ENCODE measurements around the gene WWOX. TPM values are rescaled to one million over a fixed set of nuclear protein-coding genes. Genes with fewer than 3 reads are reported as not detected.

The WWOX gene
- total and polyA plus RNA-seq, 4 experiments from 2014 or later = 10.4 to 23.1 (median 17.5) TPM

DNA sequence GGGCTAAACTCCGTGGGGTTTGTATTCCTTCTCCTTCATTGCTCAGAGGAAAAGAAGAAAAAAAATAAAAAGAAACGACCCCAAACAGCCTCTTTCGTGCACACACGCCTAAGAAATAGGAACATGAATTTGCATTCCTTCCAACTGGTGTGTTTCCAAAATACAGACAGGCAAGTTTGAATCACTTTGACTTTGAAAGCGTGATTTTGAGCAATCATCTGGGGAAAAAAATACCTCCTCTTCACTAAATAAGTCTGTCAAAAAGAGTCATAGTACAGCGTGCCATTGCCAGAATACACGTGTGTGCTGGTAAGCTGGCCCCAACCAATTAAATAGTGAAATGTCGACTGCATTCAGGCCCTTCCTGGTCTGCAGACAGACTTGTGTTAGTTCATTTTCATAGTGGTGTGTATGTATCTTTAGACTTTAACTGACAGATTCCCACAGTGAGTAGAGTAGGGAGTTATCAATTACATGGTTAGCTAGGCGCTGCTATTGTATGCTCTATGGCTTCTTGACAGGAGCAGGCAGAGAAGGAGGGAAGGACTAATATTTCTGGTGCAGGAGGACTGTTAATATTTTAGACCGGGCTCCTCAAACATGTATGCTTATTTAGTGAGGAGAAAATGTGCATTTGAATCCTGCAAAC, 882.8 kb downstream of the WWOX start:
- intact Hi-C loops (cut with micrococcal nuclease) = no loop called here

DNA sequence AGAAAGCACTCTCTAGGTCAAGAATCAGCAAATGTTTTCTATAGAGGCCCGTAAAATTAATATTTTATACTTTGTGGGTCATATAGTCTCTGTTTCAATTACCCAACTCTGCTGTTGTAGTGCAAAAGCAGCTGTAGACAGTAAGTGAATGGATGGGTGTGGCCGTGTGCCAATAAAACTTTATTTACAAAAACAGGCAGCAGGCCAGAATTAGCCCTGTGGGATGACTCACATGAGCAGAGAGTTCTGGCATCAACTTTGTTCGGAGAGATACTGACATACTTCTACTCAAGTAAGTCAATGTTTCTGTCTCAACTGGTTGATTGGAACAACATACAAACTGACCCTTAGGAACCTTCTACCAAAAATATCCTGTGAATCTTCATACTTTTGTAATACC, 884.9 kb downstream of the WWOX start:
- no peak for DNase-seq
- ChIA-PET POLR2A (ENCODE audit: partially characterized antibody) (no interaction called here), CTCF (ENCODE audit: partially characterized antibody) (no interaction called here)
- Histone ChIP-seq H3K9me3 (ENCODE audit: control insufficient read depth in 1 of 2, low read length in 2 of 2) (no peaks in the 10 kb centered on the region), H3K27ac (ENCODE audit: low read depth, low read length) (no peak overlapping the region), H3K36me3 (ENCODE audit: insufficient read depth, low read length) (no peaks in the 10 kb centered on the region), H3K4me1 (ENCODE audit: insufficient read depth, low read length) (no peaks in the 10 kb centered on the region), H3K27me3 (ENCODE audit: insufficient read depth, low read length) (no peaks in the 10 kb centered on the region), H3K4me3 (ENCODE audit: low read length in 2 of 2) (no peak overlapping the region)
- intact Hi-C loops (cut with micrococcal nuclease) = no loop called here
- peaks cover 0 to 12% of the 10 kb centered on the region in 2 donors for H3K36me3 Mint-ChIP-seq
- H3K27ac Mint-ChIP-seq = no peak overlapping the region
- peaks cover 0 to 7% (median 2%) of the 10 kb centered on the region in 8 donors for H3K9me3 Mint-ChIP-seq
- peaks cover 0 to 1% (median under 1%) of the 10 kb centered on the region in 4 donors for H3K4me1 Mint-ChIP-seq
- no peaks in the 10 kb centered on the region for H3K27me3 Mint-ChIP-seq
- H3K4me3 Mint-ChIP-seq = no peak overlapping the region

More for the DNA sequence above, 882.8 kb downstream of the WWOX start:
- H3K4me3 ChIP-seq (ENCODE audit: low read length in 2 of 2) = no peak overlapping the region
- no peaks in the 10 kb centered on the region for H3K36me3 ChIP-seq (ENCODE audit: insufficient read depth, low read length)
- H3K4me3 Mint-ChIP-seq = no peak overlapping the region
- H3K27ac Mint-ChIP-seq = no peak overlapping the region
- ChIA-PET CTCF (ENCODE audit: partially characterized antibody) (no interaction called here), POLR2A (ENCODE audit: partially characterized antibody) (no interaction called here)
- peaks cover 0 to 12% of the 10 kb centered on the region in 2 donors for H3K36me3 Mint-ChIP-seq
- no peaks in the 10 kb centered on the region for H3K9me3 ChIP-seq (ENCODE audit: control insufficient read depth in 1 of 2, low read length in 2 of 2)
- H3K4me1 ChIP-seq (ENCODE audit: insufficient read depth, low read length) = no peaks in the 10 kb centered on the region
- peaks cover 0 to 7% (median 2%) of the 10 kb centered on the region in 8 donors for H3K9me3 Mint-ChIP-seq
- peaks cover 0 to 1% (median 0%) of the 10 kb centered on the region in 4 donors for H3K4me1 Mint-ChIP-seq
- DNase-seq = no peak
- no peak overlapping the region for H3K27ac ChIP-seq (ENCODE audit: low read depth, low read length)
- H3K27me3 ChIP-seq (ENCODE audit: insufficient read depth, low read length) = no peaks in the 10 kb centered on the region
- H3K27me3 Mint-ChIP-seq = no peaks in the 10 kb centered on the region

DNA sequence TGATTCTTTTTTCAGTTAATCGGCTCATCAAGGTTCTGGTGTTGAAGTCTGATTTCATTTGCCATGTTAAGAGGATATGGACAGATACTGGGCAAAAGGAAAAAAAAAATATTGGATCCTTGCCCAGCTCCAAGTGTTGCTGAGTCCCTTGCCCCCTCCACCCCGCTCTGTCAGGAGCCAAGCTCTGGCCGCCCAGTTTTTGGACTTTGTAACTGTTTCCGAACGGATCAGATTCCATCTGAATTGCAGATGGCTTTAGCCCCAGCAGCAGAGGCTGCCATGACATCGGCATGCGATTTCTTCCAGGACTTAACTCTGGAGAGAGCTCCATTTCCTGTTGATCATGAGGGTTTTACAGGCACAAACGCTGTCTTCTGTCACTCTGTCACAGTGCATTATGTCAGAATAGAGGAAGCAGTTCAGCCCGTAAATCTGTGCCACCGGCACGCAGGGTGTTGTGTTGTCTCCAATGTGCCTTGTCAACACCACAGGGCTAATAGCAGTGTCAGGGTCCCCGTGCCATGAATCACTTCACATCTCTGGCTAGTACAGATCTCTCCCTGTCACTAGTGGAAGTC, 885.5 kb downstream of the WWOX start:
- H3K36me3 Mint-ChIP-seq = peaks cover 0 to 12% of the 10 kb centered on the region in 2 donors
- Histone ChIP-seq H3K27ac (ENCODE audit: low read depth, low read length) (no peak overlapping the region), H3K27me3 (ENCODE audit: insufficient read depth, low read length) (no peaks in the 10 kb centered on the region), H3K4me1 (ENCODE audit: insufficient read depth, low read length) (peaks cover under 1% of the 10 kb centered on the region), H3K36me3 (ENCODE audit: insufficient read depth, low read length) (no peaks in the 10 kb centered on the region), H3K9me3 (ENCODE audit: control insufficient read depth in 1 of 2, low read length in 2 of 2) (no peaks in the 10 kb centered on the region), H3K4me3 (ENCODE audit: low read length in 2 of 2) (no peak overlapping the region)
- CTCF ChIA-PET (ENCODE audit: partially characterized antibody) = no interaction called here
- intact Hi-C loops (cut with micrococcal nuclease) = no loop called here
- no peak overlapping the region for H3K4me3 Mint-ChIP-seq
- POLR2A ChIA-PET (ENCODE audit: partially characterized antibody) = interaction anchor here (1.0 kb wide), 1 partner anchor 38 kb away, joined by 3 read pairs; no protein-coding TSS in a partner anchor
- peaks cover 3 to 7% (median 5%) of the 10 kb centered on the region in 4 donors for H3K4me1 Mint-ChIP-seq
- H3K9me3 Mint-ChIP-seq = peaks cover 0 to 7% (median 2%) of the 10 kb centered on the region in 8 donors
- no peak for DNase-seq
- H3K27ac Mint-ChIP-seq = no peak overlapping the region
- no peaks in the 10 kb centered on the region for H3K27me3 Mint-ChIP-seq

DNA sequence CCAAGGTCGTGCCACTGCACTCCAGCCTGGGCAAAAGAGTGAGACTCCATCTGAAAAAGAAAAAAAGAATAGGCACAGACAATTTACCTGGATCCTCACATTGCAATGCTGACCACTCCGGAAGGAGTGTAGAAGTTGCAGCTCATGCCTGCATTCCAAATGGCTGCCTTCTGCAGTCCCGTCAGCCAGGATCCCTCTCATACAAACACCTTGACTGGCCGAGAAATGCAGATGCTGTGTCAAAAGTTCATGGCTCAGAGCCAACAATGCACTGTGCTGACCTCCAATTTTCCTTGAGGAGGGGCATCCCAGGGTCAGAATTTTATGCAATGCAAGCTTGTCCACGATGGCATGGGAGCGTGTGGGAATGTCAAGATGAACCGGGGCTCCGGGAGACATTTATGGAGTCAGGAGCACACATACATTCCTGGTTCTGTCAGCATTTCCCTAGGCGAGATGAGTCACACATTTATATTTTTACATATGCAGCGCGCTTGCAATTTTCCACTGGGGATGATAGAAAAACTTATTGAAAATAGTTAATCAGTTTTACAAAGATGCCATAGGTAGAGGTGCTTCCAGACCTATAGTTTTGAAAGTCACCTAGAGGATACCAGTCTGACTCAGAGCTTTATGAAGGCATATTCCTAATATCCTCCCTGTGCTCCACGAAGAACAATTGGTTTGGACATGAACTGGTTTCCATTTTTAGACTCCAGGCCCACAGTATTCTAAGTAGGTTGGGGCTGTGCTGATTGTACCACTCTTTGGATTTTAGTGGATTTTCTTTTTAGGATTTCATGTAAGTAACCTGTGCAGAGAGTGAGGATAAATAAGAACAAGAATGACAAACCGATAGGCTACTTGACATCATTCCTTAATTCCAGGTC, 886.5 kb downstream of the WWOX start:
- Histone ChIP-seq H3K9me3 (ENCODE audit: control insufficient read depth in 1 of 2, low read length in 2 of 2) (no peaks in the 10 kb centered on the region), H3K27me3 (ENCODE audit: insufficient read depth, low read length) (no peaks in the 10 kb centered on the region), H3K4me3 (ENCODE audit: low read length in 2 of 2) (no peak overlapping the region), H3K36me3 (ENCODE audit: insufficient read depth, low read length) (no peaks in the 10 kb centered on the region), H3K4me1 (ENCODE audit: insufficient read depth, low read length) (peaks cover 5% of the 10 kb centered on the region), H3K27ac (ENCODE audit: low read depth, low read length) (no peak overlapping the region)
- H3K4me1 Mint-ChIP-seq = peaks cover 3 to 10% (median 5%) of the 10 kb centered on the region in 4 donors
- H3K27ac Mint-ChIP-seq = no peak overlapping the region
- ChIA-PET POLR2A (ENCODE audit: partially characterized antibody) (interaction anchor here (1.0 kb wide), 1 partner anchor 39 kb away, joined by 3 read pairs; no protein-coding TSS in a partner anchor), CTCF (ENCODE audit: partially characterized antibody) (no interaction called here)
- H3K27me3 Mint-ChIP-seq = no peaks in the 10 kb centered on the region
- H3K9me3 Mint-ChIP-seq = peaks cover 0 to 7% (median 2%) of the 10 kb centered on the region in 8 donors
- no peak overlapping the region for H3K4me3 Mint-ChIP-seq
- no peak for DNase-seq
- intact Hi-C loops (cut with micrococcal nuclease) = no loop called here
- H3K36me3 Mint-ChIP-seq = peaks cover 0 to 12% of the 10 kb centered on the region in 2 donors

DNA sequence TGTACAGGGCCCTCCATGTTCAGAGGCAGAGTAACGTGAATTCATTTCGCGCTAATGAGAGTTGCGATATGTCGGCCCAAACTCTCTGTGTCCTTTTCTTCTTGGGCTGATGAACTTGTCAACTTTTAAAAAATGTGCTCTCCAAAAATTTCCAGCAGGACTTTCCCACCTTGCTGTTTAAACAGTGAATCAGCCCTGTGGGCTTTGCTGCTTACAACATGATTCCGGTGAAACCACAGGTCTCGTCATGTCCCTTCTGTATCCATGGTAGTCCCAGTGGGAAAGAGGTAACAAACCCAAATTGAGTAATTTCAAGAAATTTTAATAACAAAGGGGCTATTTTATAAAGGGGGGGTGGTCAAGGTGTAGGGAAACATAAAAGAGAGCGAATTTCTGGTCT, 888.2 kb downstream of the WWOX start:
- ChIA-PET POLR2A (ENCODE audit: partially characterized antibody) (no interaction called here), CTCF (ENCODE audit: partially characterized antibody) (no interaction called here)
- DNase-seq = no peak
- Mint-ChIP-seq H3K9me3 (peaks cover 0 to 7% (median 2%) of the 10 kb centered on the region in 8 donors), H3K27me3 (no peaks in the 10 kb centered on the region), H3K4me3 (no peak overlapping the region), H3K4me1 (peaks cover 3 to 10% (median 5%) of the 10 kb centered on the region in 4 donors), H3K36me3 (peaks cover 0 to 8% of the 10 kb centered on the region in 2 donors), H3K27ac (no peak overlapping the region)
- Histone ChIP-seq H3K36me3 (ENCODE audit: insufficient read depth, low read length) (no peaks in the 10 kb centered on the region), H3K27ac (ENCODE audit: low read depth, low read length) (no peak overlapping the region), H3K9me3 (ENCODE audit: control insufficient read depth in 1 of 2, low read length in 2 of 2) (no peaks in the 10 kb centered on the region), H3K4me1 (ENCODE audit: insufficient read depth, low read length) (peaks cover 5% of the 10 kb centered on the region), H3K4me3 (ENCODE audit: low read length in 2 of 2) (no peak overlapping the region), H3K27me3 (ENCODE audit: insufficient read depth, low read length) (no peaks in the 10 kb centered on the region)
- intact Hi-C loops (cut with micrococcal nuclease) = no loop called here

DNA sequence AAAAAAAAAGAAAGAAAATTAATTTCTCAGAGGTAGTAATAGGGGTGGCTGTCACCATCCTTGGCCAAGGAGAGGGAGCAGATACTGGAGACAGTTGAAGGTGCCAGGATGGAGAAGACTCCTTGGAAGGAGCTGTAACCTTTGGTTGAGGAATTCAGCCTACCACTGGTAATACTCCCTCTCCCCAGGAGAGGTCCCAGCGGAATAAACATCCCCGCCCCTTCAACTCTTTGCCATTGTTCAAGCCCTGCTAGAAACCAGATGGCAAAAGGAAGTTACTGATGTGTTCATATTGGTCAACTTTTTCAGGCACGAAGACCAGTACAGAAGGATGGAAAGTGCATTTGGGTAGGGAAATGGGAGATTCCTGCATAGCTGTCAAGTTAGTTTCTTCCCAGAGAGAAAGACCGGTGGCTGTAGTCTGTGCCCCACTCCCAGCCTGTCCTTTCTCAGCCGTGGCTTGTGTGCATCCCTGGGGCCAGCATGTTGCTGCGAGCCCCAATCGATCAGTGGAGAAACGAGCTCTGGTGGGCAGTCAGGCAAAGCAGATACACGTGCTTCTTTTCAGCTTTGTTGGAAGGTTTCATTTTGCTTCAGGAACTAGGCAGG, 889.0 kb downstream of the WWOX start:
- no peak for DNase-seq
- Histone ChIP-seq H3K9me3 (ENCODE audit: control insufficient read depth in 1 of 2, low read length in 2 of 2) (no peaks in the 10 kb centered on the region), H3K4me1 (ENCODE audit: insufficient read depth, low read length) (peaks cover 5% of the 10 kb centered on the region), H3K4me3 (ENCODE audit: low read length in 2 of 2) (no peak overlapping the region), H3K36me3 (ENCODE audit: insufficient read depth, low read length) (no peaks in the 10 kb centered on the region), H3K27ac (ENCODE audit: low read depth, low read length) (no peak overlapping the region), H3K27me3 (ENCODE audit: insufficient read depth, low read length) (no peaks in the 10 kb centered on the region)
- ChIA-PET CTCF (ENCODE audit: partially characterized antibody) (no interaction called here), POLR2A (ENCODE audit: partially characterized antibody) (no interaction called here)
- Mint-ChIP-seq H3K4me3 (no peak overlapping the region), H3K9me3 (peaks cover 0 to 3% (median 0%) of the 10 kb centered on the region in 8 donors), H3K27ac (peak overlapping the region in 1 of 7 donors; percentile 62), H3K4me1 (peaks cover 3 to 10% (median 4%) of the 10 kb centered on the region in 4 donors), H3K27me3 (no peaks in the 10 kb centered on the region), H3K36me3 (peaks cover 0 to under 1% of the 10 kb centered on the region in 2 donors)
- intact Hi-C loops (cut with micrococcal nuclease) = no loop called here

DNA sequence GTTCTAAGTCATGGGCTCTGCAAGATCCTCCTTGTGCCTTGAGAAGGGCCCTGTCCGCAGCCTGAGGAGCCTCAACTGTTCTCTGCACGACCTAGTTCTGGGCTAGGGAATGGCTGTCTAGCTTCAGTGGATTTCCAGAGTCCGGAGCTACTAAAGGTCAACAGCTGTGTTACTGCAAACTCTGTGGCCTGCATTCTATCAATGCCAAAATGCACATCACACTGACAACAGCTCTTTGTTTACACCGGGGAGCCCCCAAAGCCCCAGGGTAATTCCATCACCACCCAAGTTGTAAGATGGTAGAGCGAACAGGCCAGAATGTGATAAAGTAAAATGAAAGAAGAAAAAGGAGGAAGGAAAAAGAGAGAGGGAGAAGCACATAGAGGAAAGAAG, 890.9 kb downstream of the WWOX start:
- Mint-ChIP-seq H3K27ac (peak overlapping the region in 1 of 7 donors; percentile 54), H3K4me3 (no peak overlapping the region), H3K36me3 (no peaks in the 10 kb centered on the region), H3K9me3 (peaks cover 0 to 2% (median 0%) of the 10 kb centered on the region in 8 donors), H3K27me3 (no peaks in the 10 kb centered on the region), H3K4me1 (peaks cover 3 to 10% (median 4%) of the 10 kb centered on the region in 4 donors)
- H3K4me3 ChIP-seq (ENCODE audit: low read length in 2 of 2) = no peak overlapping the region
- ChIA-PET CTCF (ENCODE audit: partially characterized antibody) (interaction anchor here (0.7 kb wide), 1 partner anchor 14 kb away, joined by 3 read pairs; no protein-coding TSS in a partner anchor), POLR2A (ENCODE audit: partially characterized antibody) (no interaction called here)
- no peaks in the 10 kb centered on the region for H3K27me3 ChIP-seq (ENCODE audit: insufficient read depth, low read length)
- H3K36me3 ChIP-seq (ENCODE audit: insufficient read depth, low read length) = no peaks in the 10 kb centered on the region
- no peaks in the 10 kb centered on the region for H3K9me3 ChIP-seq (ENCODE audit: control insufficient read depth in 1 of 2, low read length in 2 of 2)
- no peak for DNase-seq
- no peak overlapping the region for H3K27ac ChIP-seq (ENCODE audit: low read depth, low read length)
- H3K4me1 ChIP-seq (ENCODE audit: insufficient read depth, low read length) = peaks cover 5% of the 10 kb centered on the region
- intact Hi-C loops (cut with micrococcal nuclease) = no loop called here
